Neural progenitor cell (in vitro differentiated cells): ENCODE measurements around the gene AGAP9.
"Not testable (repeated sequence)": the region's sequence is repeated elsewhere in the genome, so short reads cannot be mapped to it uniquely, and the experiment has no call there.

Experiments
- CTCF ChIP-seq: fragments of 200-600 bp; sonication (generic); IDR thresholded peaks from 2 replicates; pipeline ENCODE4 v1.5.1; 2017; ENCODE audit warnings: antibody characterized with exemption, mild to moderate bottlenecking
- EZH2 ChIP-seq: fragments of 200-600 bp; sonication (generic); IDR thresholded peaks from 2 replicates; pipeline ENCODE4 v1.6.1; 2017; ENCODE audit warnings: antibody characterized with exemption, mild to moderate bottlenecking, moderate library complexity

GRCh38 chr10:47553860-47554247, 30.4 kb upstream of the AGAP9 start:
- TF ChIP-seq CTCF, EZH2: not testable (repeated sequence)
